SK-N-SH treated with all-trans-retinoic acid at 6 μM for 48 hours (cell line): ENCODE measurements around the gene IFNGR1.

Experiments
- ARNTL ChIP-seq: fragments of 450-650 bp; formaldehyde crosslinking; IDR thresholded peaks from 2 replicates; pipeline ENCODE4 v1.5.0; 2020; ENCODE audit warnings: low read depth, mild to moderate bottlenecking, moderate library complexity, borderline replicate concordance
- BACH2 ChIP-seq: fragments of 250-450 bp; sonication (Bioruptor Pico); IDR thresholded peaks from 2 replicates; pipeline ENCODE4 v1.9.0; 2021; ENCODE audit warnings: mild to moderate bottlenecking, borderline replicate concordance
- RARB ChIP-seq: fragments of 250-450 bp; sonication (Bioruptor Pico); IDR thresholded peaks from 2 replicates; pipeline ENCODE4 v1.8.0; 2021; ENCODE audit warnings: mild to moderate bottlenecking, moderate library complexity
- ZFP3 ChIP-seq: fragments of 250-450 bp; sonication (Bioruptor Pico); IDR thresholded peaks from 2 replicates; pipeline ENCODE4 v1.5.0; 2020; ENCODE audit warnings: mild to moderate bottlenecking, moderate library complexity
- ZNF565 ChIP-seq: fragments of 450-650 bp; formaldehyde crosslinking; conservative IDR thresholded peaks from 2 replicates; pipeline ENCODE4 v1.5.0; 2020; ENCODE audit warnings: low read depth, mild to moderate bottlenecking, moderate library complexity
- ZNF8 ChIP-seq: fragments of 450-650 bp; formaldehyde crosslinking; IDR thresholded peaks from 2 replicates; pipeline ENCODE4 v1.5.0; 2020; ENCODE audit warnings: mild to moderate bottlenecking, moderate library complexity
- TF ChIP-seq, protein P1 (sequence below): fragments of 250-450 bp; sonication (Bioruptor Pico); IDR thresholded peaks from 2 replicates; pipeline ENCODE4 v1.5.1; 2021; ENCODE audit warnings: mild to moderate bottlenecking, moderate library complexity

- TF ChIP-seq ZNF565 (CRISPR knock-in tag) (no peak), RARB (CRISPR knock-in tag) (no peak), ZFP3 (CRISPR knock-in tag) (no peak), ZNF8 (CRISPR knock-in tag) (no peak), ARNTL (no peak), BACH2 (CRISPR knock-in tag) (no peak)
- TF ChIP-seq, protein P1, sequence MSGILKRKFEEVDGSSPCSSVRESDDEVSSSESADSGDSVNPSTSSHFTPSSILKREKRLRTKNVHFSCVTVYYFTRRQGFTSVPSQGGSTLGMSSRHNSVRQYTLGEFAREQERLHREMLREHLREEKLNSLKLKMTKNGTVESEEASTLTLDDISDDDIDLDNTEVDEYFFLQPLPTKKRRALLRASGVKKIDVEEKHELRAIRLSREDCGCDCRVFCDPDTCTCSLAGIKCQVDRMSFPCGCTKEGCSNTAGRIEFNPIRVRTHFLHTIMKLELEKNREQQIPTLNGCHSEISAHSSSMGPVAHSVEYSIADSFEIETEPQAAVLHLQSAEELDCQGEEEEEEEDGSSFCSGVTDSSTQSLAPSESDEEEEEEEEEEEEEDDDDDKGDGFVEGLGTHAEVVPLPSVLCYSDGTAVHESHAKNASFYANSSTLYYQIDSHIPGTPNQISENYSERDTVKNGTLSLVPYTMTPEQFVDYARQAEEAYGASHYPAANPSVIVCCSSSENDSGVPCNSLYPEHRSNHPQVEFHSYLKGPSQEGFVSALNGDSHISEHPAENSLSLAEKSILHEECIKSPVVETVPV (CRISPR knock-in tag), result no peak
These were observed 10.9 kb downstream of the IFNGR1 start for GRCh38 chr6:137208279-137208678.
